ENCODE data around the gene KIF20B. TPM values are rescaled to one million over a fixed set of nuclear protein-coding genes. Genes with fewer than 3 reads are reported as not detected.
"Not testable (repeated sequence)": the region's sequence is repeated elsewhere in the genome, so short reads cannot be mapped to it uniquely, and the experiment has no call there.

Gene KIF20B
- total RNA-seq, 2 donors from 2014 or later, result 0.99 to 2.1 TPM

DNA sequence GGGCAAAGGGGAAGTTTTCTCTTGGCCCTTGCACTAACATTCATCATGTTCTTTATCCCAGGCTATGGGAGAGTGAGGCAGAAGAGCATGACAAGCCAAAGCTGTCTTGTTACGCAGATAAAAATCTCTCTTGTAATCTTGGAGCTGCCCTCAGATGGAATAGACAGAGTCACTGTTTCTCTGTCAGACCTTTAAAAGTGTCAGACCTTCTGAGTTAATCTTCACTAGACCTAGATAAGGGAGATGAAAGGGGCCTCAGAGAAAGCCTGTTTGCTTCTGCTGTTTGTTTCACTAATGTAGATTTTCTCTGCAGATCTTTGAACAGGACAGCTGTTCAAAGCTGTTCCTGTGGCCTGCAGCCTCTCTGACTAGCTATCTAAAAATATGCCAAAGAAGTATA lies 112.9 kb downstream of the KIF20B start:
- Histone ChIP-seq H3K27me3 (no peaks in the 10 kb centered on the region), H3K9me3 (no peaks in the 10 kb centered on the region), H3K4me3 (no peak overlapping the region), H3K36me3 (replicated peaks in 1 of 2; ENCODE audit: insufficient read depth in 1 of 2, low read depth in 2 of 2) (no peaks in the 10 kb centered on the region), H3K4me1 (no peaks in the 10 kb centered on the region), H3K27ac (no peak overlapping the region)
- 54 to 63% methylated on average over 1 of the region's 1 CpG for WGBS, 2 donors
- intact Hi-C loops (cut with DNase I), result no loop called here
- no peak for ATAC-seq
- TF ChIP-seq, protein P1, sequence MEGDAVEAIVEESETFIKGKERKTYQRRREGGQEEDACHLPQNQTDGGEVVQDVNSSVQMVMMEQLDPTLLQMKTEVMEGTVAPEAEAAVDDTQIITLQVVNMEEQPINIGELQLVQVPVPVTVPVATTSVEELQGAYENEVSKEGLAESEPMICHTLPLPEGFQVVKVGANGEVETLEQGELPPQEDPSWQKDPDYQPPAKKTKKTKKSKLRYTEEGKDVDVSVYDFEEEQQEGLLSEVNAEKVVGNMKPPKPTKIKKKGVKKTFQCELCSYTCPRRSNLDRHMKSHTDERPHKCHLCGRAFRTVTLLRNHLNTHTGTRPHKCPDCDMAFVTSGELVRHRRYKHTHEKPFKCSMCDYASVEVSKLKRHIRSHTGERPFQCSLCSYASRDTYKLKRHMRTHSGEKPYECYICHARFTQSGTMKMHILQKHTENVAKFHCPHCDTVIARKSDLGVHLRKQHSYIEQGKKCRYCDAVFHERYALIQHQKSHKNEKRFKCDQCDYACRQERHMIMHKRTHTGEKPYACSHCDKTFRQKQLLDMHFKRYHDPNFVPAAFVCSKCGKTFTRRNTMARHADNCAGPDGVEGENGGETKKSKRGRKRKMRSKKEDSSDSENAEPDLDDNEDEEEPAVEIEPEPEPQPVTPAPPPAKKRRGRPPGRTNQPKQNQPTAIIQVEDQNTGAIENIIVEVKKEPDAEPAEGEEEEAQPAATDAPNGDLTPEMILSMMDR (IDR thresholded peaks at IDR 0.05), result no peak
- no peak for TF ChIP-seq POLR2A (IDR thresholded peaks at IDR 0.05)
- DNase-seq, result no peak

DNA sequence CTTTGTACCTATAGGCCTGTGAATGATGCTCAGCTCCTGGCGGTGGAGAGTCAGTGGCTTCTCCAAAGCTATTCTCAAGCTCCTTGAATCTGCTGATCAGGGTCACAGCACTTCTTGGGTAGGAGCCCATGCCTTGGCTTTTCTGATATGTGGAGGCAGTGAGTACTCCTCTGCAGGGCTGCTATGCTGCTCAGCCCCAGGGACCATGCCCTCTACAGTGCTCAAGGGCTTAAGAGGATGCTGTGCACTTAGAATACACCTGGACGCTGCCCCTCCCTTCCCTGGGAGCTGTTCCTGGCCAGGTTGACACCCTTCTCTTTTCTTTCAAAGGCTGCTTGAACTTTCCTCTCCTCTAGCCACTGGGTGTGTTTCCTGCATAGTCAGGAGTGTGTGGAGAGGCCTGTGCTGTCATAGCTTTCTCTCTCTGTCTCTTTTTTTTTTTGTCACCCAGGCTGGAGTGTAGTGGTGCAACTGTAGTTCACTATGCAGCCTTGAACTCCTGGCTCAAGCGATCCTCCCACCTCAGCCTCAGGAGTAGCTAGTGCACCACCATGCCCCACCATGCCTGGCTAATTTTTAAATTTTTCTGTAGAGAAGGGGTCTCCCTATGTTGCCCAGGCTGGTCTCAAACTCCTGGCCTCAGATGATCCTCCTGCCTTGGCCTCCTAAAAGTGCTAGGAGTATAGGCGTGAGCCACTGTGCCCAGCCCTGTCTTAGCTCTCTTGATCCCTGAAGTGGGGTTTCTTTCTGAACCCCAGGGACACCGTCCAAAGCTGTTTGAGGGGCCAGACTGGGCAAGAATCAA lies 113.9 kb downstream of the KIF20B start:
- intact Hi-C loops (cut with DNase I), result no loop called here
- H3K27me3 ChIP-seq, result no peaks in the 10 kb centered on the region
- no peaks in the 10 kb centered on the region for H3K36me3 ChIP-seq (replicated peaks in 1 of 2; ENCODE audit: insufficient read depth in 1 of 2, low read depth in 2 of 2)
- DNase-seq (no peak), ATAC-seq (no peak)
- 87 to 90% methylated on average over 5 of the region's 5 CpGs for WGBS, 2 donors
- TF ChIP-seq, protein P1 (IDR thresholded peaks at IDR 0.05), result no peak
- no peak for TF ChIP-seq POLR2A (IDR thresholded peaks at IDR 0.05)
- H3K9me3 ChIP-seq, result no peaks in the 10 kb centered on the region
- no peak overlapping the region for H3K4me3 ChIP-seq
- no peak overlapping the region for H3K27ac ChIP-seq
- no peaks in the 10 kb centered on the region for H3K4me1 ChIP-seq

DNA sequence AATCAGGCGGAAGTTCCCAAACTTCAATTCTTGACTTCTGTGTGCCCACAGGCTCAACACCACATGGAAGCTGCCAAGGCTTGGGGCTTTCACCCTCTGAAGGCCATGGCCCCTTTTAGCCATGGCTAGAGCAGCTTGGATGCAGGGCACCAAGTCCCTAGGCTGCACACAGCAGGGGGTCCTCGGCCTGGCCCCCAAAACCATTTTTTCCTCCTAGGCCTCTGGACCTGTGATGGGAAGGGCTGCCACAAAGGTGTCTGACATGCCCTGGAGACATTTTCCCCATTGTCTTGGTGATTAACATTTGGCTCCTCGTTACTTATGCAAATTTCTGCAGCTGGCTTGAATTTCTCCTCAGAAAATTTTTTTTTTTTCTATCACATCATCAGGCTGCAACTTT lies 117.6 kb downstream of the KIF20B start:
- ATAC-seq; H3K9me3 ChIP-seq; H3K27ac ChIP-seq; intact Hi-C loops (cut with DNase I); H3K4me3 ChIP-seq; H3K27me3 ChIP-seq; H3K36me3 ChIP-seq (replicated peaks in 1 of 2; ENCODE audit: insufficient read depth in 1 of 2, low read depth in 2 of 2); DNase-seq; H3K4me1 ChIP-seq: not testable (repeated sequence)
- WGBS, 2 donors, result 66 to 72% methylated on average over 3 of the region's 3 CpGs

Other genes starting within 250 kb of the KIF20B start
- 10 to 100 TPM; 19.5 to 26.7 TPM for gene SLC16A12, start 166.0 kb upstream of the KIF20B start, total RNA-seq
- 1 to 10 TPM; 2.6 to 3.0 TPM for gene PANK1, start 56.3 kb upstream of the KIF20B start, total RNA-seq